HG02642 (cell line): ENCODE data around the gene DDHD1.

Experiments used
- ATAC-seq: cut with Tn5 transposase; IDR thresholded peaks from one replicate; pipeline ENCODE4 v1.9.1; 2021; ENCODE audit warnings: mild to moderate bottlenecking; ENCODE audit not compliant: unreplicated experiment, poor library complexity

DDHD1 gene

GRCh38 chr14:53002576-53002975 lies 150.5 kb downstream of the DDHD1 start:
- ATAC-seq, result no peak

- no peak for ATAC-seq
These were observed 151.2 kb downstream of the DDHD1 start for GRCh38 chr14:53001787-53002378.

- no peak for ATAC-seq
These were observed 154.6 kb downstream of the DDHD1 start for GRCh38 chr14:52998376-52999015.

- no peak for ATAC-seq
These were observed 156.6 kb downstream of the DDHD1 start for GRCh38 chr14:52996493-52996892.

GRCh38 chr14:52995998-52996397 lies 157.1 kb downstream of the DDHD1 start:
- ATAC-seq, result no peak

- no peak for ATAC-seq
These were observed 160.8 kb downstream of the DDHD1 start for GRCh38 chr14:52992236-52992870.

- ATAC-seq, result no peak
These were observed 165.0 kb downstream of the DDHD1 start for GRCh38 chr14:52988139-52988538.

GRCh38 chr14:52987514-52987913 lies 165.6 kb downstream of the DDHD1 start:
- ATAC-seq, result no peak

GRCh38 chr14:52987042-52987441 lies 166.1 kb downstream of the DDHD1 start:
- no peak for ATAC-seq
